GM18526 (cell line): ENCODE data around the gene SLC35F4.

ENCODE experiments used
- POLR2A ChIP-seq: IDR thresholded peaks from 3 replicates; pipeline ENCODE4 v1.6.1; 2011; ENCODE audit not compliant: insufficient read length; ENCODE audit errors: extremely low read depth

Gene SLC35F4

GRCh38 chr14:57865403-57866198 is at the start of gene SLC35F4:
TSS of gene SLC35F4 (minus strand) at chr14:57866092.
- TF ChIP-seq POLR2A: no peak

DNA sequence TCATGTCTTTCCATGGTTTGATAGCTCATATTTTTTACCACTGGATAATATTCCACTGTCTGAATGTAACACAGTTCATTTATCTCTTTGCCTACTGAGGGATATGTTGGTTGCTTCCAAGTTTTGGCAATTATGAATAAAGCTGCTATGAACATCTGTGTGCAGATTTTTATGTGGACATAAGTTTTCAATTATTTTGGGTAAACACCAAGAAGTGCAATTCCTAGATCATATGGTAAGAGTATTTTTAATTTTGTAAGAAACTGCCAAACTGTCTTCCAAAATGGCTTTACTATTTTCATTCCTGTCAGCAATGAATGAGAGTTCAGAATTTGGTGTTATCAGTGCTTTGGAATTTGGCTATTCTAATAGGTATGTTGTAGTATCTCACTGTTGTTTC is 43.7 kb upstream of the SLC35F4 start:
- TF ChIP-seq POLR2A: no peak

DNA sequence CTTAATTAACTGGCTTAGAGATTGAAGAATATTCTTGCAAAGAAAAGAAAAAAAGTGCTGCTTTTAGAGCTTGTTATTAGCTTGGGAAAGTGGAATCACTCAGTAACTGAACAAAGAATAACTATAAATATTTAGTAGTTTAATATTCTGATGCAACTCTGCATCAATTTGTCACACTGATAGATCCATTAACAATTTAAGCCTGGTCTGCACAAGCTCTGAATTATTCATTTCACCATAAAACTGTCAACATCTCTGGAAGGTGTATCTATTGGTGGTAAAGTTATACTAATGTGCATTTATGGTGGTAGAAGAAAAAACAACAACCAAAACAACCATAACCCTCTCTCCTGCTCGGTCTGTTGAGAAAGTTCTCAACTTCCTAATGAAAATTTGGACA is 38.1 kb upstream of the SLC35F4 start:
- TF ChIP-seq POLR2A: no peak

DNA sequence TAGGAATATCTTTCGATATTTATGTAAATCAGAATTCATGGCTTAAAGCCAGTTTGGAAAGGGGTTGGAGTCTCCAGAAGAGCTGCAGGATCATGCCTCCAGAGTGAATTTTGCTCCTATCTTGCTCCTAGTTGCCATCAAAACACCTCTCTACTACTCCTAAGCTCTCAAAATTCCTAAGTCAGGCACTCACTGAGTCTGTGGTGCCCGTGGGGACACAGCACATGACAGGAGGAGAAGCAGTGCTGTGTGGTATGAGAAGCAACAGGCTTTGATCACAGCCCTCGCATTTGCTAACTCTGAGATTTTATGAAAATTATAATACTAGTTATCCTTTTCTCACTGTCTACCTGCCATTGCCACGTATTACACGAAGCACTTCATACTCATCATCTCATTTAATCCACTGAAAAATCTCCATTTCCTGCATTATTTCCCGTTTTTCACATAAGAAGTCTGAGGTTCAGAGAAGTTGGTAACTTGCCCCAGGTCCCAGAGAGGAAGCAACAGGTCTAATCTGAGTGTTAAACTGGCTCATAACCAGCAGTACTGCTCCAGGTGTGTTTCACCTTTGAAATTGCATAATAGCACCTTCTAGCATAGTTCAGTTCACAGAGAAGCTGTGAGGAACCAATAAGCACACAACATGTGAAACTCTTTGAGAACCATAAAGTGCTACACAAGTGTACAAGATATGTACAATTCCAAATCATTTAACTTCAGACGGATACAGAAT is 33.1 kb upstream of the SLC35F4 start:
- TF ChIP-seq POLR2A: no peak

DNA sequence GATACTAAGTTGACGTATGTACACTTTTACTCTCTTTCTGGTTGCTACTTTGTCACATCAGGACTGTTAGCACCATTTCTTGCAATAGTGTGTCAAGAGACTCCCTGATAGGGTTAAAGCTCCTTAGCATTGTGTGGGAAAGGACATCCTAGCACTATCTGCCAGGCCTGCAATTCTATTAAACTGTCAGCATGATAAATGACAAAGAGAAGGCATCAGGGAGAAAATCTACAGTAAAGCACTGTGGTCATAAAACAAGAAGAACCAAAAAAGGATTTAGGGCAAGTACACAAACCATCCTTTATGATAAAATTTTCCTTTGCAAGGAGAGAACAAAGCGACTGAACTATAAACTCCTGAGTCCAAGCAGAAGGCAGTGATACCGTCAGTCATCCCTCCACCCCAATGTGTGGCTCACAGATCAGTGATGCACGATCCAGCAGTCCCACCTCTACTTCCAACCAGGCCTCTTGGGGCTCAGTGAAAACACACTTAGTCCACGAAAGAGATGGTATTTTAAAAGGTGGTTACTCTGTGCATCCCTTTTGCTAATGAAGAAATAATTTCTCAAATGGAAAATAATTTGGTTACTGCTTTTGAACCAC is 31.4 kb upstream of the SLC35F4 start:
- no peak for TF ChIP-seq POLR2A

- no peak for TF ChIP-seq POLR2A
Measured at GRCh38 chr14:57889245-57889644, 23.4 kb upstream of the SLC35F4 start.

GRCh38 chr14:57884175-57884574 is 18.3 kb upstream of the SLC35F4 start:
- no peak for TF ChIP-seq POLR2A

DNA sequence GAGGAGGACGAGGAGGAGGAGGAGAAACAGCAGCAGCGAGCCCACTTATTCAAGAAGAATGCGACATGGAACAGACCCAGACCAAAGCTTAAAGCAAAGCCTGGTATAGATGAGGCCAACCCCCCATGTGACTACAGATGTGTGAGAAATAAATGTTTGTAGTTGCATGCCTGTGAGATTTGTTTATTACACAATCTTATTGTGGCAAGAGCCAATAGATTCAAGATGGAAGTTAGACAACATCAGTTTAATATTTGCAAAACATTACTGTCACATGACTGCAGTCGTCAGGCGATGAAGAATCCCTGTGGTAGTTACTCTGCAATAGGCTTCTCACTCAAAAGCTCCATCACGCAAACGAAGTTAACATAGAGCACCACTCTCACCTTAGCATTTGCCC is 17.2 kb upstream of the SLC35F4 start:
- no peak for TF ChIP-seq POLR2A

DNA sequence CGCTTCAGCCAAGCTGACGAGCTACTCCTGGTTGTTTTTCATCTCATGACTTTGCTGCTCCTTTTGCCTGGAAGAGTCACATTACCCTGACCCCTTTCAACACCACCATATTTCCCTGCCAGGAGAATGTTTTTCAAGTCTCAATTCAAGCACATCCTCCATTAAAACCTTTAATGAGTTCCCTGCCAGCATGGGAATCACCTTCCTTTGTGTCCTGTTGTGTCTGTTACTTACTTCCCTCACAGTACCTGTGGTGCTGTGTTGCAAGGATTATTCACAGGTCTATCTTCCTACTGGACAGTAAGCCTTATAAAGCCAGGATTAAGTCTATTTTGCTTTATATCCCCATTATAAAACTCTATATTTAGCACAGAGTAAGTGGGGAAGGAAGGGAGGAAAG is 13.6 kb upstream of the SLC35F4 start:
- TF ChIP-seq POLR2A: no peak

GRCh38 chr14:57875985-57876384 is 10.1 kb upstream of the SLC35F4 start:
- TF ChIP-seq POLR2A: no peak

- TF ChIP-seq POLR2A: no peak
Measured at GRCh38 chr14:57875296-57875695, 9.4 kb upstream of the SLC35F4 start.

- no peak for TF ChIP-seq POLR2A
Measured at GRCh38 chr14:57871459-57872080, 5.7 kb upstream of the SLC35F4 start.

GRCh38 chr14:57870686-57871457 is 5.0 kb upstream of the SLC35F4 start:
- no peak for TF ChIP-seq POLR2A

DNA sequence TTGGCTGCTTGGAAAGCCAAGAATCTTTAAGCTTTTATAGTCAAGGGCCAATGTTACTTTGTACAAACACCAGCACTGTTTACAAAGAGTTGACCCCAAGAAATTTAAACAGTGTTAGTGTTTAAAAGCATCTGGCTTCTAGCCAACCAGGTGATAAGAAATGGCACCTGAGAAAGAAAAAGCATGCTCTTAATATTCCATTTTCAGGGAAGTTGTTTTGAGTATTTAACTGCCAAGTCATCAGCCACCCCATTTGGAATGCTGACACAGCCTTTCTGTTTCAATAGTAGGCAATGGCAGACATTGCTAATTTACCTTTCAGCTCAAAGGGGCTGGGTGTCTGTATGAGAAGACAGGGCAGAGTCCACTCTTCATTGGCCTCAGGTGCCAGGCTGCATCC is 3.7 kb upstream of the SLC35F4 start:
- no peak for TF ChIP-seq POLR2A

DNA sequence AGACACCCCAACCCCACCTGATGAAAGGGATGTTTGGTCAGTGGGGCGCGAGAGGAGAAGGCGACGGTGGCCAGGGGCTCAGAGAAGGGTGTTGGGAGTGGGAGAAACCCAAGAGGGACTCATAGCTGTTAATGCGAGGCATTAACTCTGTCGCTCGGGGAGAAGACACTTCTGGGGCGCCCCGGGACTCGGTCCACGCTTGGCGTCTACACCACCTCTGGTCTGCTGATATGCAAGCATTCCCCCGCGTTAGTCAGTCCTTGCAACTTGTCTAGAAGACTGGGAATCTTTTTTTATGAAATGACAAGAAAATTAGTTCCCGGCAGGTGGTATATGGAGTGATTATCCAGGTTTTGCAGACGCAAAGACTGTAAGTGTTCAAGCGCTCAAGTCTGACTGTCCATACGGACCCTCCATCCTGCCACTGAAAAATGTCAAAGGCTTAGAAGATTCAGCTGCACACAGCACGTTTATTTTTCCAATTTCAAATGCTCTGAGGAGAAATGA is 360 bp upstream of the SLC35F4 start:
- no peak for TF ChIP-seq POLR2A

- no peak for TF ChIP-seq POLR2A
Measured at GRCh38 chr14:57865066-57865402, 858 bp downstream of the SLC35F4 start.
